Epithelial cell of proximal tubule (primary cell): ENCODE measurements around the gene RASGEF1C. TPM values are rescaled to one million over a fixed set of nuclear protein-coding genes. Genes with fewer than 3 reads are reported as not detected.

Source experiments
- DNase-seq: peaks from one replicate; pipeline ENCODE4 v3.0.0-alpha.2; 2011; ENCODE audit warnings: low read depth
- H3K4me3 ChIP-seq: 2 replicates; pipeline ENCODE4 v1.5.1; 2011; ENCODE audit warnings: low read depth, mild to moderate bottlenecking, low read length
- CTCF ChIP-seq: conservative IDR thresholded peaks from 2 replicates; pipeline ENCODE4 v1.5.1; 2012; ENCODE audit warnings: low read depth, mild to moderate bottlenecking, low read length
- total RNA-seq: library from RNA; depleted of rRNA; stranded (reverse); fragments of >200 nt; gene quantifications from 2 replicates; pipeline ENCODE4 v1.2.3, GENCODE V29; 2015

The RASGEF1C gene
- total RNA-seq, 1 donor from 2014 or later: not detected

GRCh38 chr5:180173875-180174586 lies 35.0 kb downstream of the RASGEF1C start:
- DNase-seq: peak; percentile 47
- no peak overlapping the region for H3K4me3 ChIP-seq
- no peak for TF ChIP-seq CTCF

GRCh38 chr5:180173198-180173544 lies 35.8 kb downstream of the RASGEF1C start:
- TF ChIP-seq CTCF: no peak
- H3K4me3 ChIP-seq: no peak overlapping the region
- DNase-seq: no peak

- H3K4me3 ChIP-seq: no peak overlapping the region
- no peak for TF ChIP-seq CTCF
- DNase-seq: no peak
Observed at GRCh38 chr5:180172447-180173197, 36.4 kb downstream of the RASGEF1C start.

GRCh38 chr5:180171568-180172094 lies 37.4 kb downstream of the RASGEF1C start:
- no peak for DNase-seq
- no peak for TF ChIP-seq CTCF
- no peak overlapping the region for H3K4me3 ChIP-seq

GRCh38 chr5:180170810-180171567 lies 38.0 kb downstream of the RASGEF1C start:
- no peak for DNase-seq
- no peak for TF ChIP-seq CTCF
- no peak overlapping the region for H3K4me3 ChIP-seq

GRCh38 chr5:180170106-180170809 lies 38.8 kb downstream of the RASGEF1C start:
- TF ChIP-seq CTCF: no peak
- no peak for DNase-seq

More at GRCh38 chr5:180170106-180170809, 38.8 kb downstream of the RASGEF1C start:
- no peak overlapping the region for H3K4me3 ChIP-seq
